ENCODE measurements around the gene USP7. TPM values are rescaled to one million over a fixed set of nuclear protein-coding genes. Genes with fewer than 3 reads are reported as not detected.

USP7 gene
- polyA plus RNA-seq, 3 donors: 116 to 129 (median 124) TPM

- DNase-seq (ENCODE audit: extremely low read depth in 1 of 11, low read depth in 9 of 11, low spot score in 4 of 11): no peak
These were observed 5.2 kb downstream of the USP7 start for GRCh38 chr16:8958344-8959167.

GRCh38 chr16:8957509-8958157, 6.1 kb downstream of the USP7 start:
- no peak for DNase-seq (ENCODE audit: extremely low read depth in 1 of 11, low read depth in 9 of 11, low spot score in 4 of 11)

GRCh38 chr16:8957063-8957397, 6.7 kb downstream of the USP7 start:
- DNase-seq (ENCODE audit: extremely low read depth in 1 of 11, low read depth in 9 of 11, low spot score in 4 of 11): no peak

GRCh38 chr16:8956265-8957062, 7.2 kb downstream of the USP7 start:
- DNase-seq (ENCODE audit: extremely low read depth in 1 of 11, low read depth in 9 of 11, low spot score in 4 of 11): no peak

GRCh38 chr16:8955828-8956227, 7.9 kb downstream of the USP7 start:
- DNase-seq (ENCODE audit: extremely low read depth in 1 of 11, low read depth in 9 of 11, low spot score in 4 of 11): no peak

GRCh38 chr16:8953064-8953463, 10.6 kb downstream of the USP7 start:
- no peak for DNase-seq (ENCODE audit: extremely low read depth in 1 of 11, low read depth in 9 of 11, low spot score in 4 of 11)

- no peak for DNase-seq (ENCODE audit: extremely low read depth in 1 of 11, low read depth in 9 of 11, low spot score in 4 of 11)
These were observed 11.4 kb downstream of the USP7 start for GRCh38 chr16:8952281-8952751.

GRCh38 chr16:8951447-8952280, 12.0 kb downstream of the USP7 start:
- no peak for DNase-seq (ENCODE audit: extremely low read depth in 1 of 11, low read depth in 9 of 11, low spot score in 4 of 11)

- DNase-seq (ENCODE audit: extremely low read depth in 1 of 11, low read depth in 9 of 11, low spot score in 4 of 11): no peak
These were observed 13.1 kb downstream of the USP7 start for GRCh38 chr16:8950580-8951077.

GRCh38 chr16:8949536-8950418, 13.9 kb downstream of the USP7 start:
- DNase-seq (ENCODE audit: extremely low read depth in 1 of 11, low read depth in 9 of 11, low spot score in 4 of 11): no peak

- no peak for DNase-seq (ENCODE audit: extremely low read depth in 1 of 11, low read depth in 9 of 11, low spot score in 4 of 11)
These were observed 14.9 kb downstream of the USP7 start for GRCh38 chr16:8948831-8949230.

GRCh38 chr16:8948069-8948593, 15.6 kb downstream of the USP7 start:
- DNase-seq (ENCODE audit: extremely low read depth in 1 of 11, low read depth in 9 of 11, low spot score in 4 of 11): no peak

GRCh38 chr16:8946544-8946943, 17.2 kb downstream of the USP7 start:
- DNase-seq (ENCODE audit: extremely low read depth in 1 of 11, low read depth in 9 of 11, low spot score in 4 of 11): no peak

- DNase-seq (ENCODE audit: extremely low read depth in 1 of 11, low read depth in 9 of 11, low spot score in 4 of 11): no peak
These were observed 17.9 kb downstream of the USP7 start for GRCh38 chr16:8945626-8946296.

- DNase-seq (ENCODE audit: extremely low read depth in 1 of 11, low read depth in 9 of 11, low spot score in 4 of 11): no peak
These were observed 19.5 kb downstream of the USP7 start for GRCh38 chr16:8943966-8944759.

- DNase-seq (ENCODE audit: extremely low read depth in 1 of 11, low read depth in 9 of 11, low spot score in 4 of 11): no peak
These were observed 20.5 kb downstream of the USP7 start for GRCh38 chr16:8943001-8943763.

All from renal cortex interstitium (tissue), 11 donors.